Fibroblast of lung (primary cell): ENCODE data around the gene LTF.

ENCODE experiments used
- EZH2 ChIP-seq: IDR thresholded peaks from 2 replicates; pipeline ENCODE4 v1.5.1; 2012; ENCODE audit warnings: low read length, control low read depth, mild to moderate bottlenecking; ENCODE audit errors: missing control alignments
- TF ChIP-seq, protein P1 (sequence below), 2 donors: IDR thresholded peaks in 1 of 2; conservative IDR thresholded peaks in 1 of 2; 1 replicate in 1 of 2; 2 replicates in 1 of 2; pipeline ENCODE4 v1.5.1; 2011 to 2012; ENCODE audit warnings: low read length in 2 of 2, control low read depth in 1 of 2, inconsistent platforms in 1 of 2, low read depth in 1 of 2, mild to moderate bottlenecking in 1 of 2

DNA sequence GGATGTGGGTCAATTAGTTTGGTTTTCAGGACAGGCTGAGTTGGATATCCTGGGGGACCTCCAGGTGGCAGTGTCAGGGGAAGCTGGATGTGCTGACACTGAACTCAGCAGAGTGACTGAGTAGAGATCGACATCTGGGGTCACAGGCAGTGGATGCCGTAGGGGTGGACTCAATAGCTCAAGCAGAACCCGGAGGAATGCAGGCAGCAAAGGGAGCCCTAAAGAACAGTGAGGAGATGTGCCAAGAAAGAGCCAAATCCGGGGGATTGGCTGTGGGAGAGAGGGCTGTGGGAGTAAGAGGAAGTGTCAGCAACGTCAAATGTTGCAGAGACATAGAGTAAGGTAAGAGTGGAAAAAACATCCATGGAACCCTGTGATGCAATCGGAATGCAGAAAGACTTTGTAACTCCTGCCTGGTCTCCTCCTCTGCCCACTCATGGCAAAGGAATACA is 69.5 kb downstream of the LTF start:
- TF ChIP-seq, protein P1, sequence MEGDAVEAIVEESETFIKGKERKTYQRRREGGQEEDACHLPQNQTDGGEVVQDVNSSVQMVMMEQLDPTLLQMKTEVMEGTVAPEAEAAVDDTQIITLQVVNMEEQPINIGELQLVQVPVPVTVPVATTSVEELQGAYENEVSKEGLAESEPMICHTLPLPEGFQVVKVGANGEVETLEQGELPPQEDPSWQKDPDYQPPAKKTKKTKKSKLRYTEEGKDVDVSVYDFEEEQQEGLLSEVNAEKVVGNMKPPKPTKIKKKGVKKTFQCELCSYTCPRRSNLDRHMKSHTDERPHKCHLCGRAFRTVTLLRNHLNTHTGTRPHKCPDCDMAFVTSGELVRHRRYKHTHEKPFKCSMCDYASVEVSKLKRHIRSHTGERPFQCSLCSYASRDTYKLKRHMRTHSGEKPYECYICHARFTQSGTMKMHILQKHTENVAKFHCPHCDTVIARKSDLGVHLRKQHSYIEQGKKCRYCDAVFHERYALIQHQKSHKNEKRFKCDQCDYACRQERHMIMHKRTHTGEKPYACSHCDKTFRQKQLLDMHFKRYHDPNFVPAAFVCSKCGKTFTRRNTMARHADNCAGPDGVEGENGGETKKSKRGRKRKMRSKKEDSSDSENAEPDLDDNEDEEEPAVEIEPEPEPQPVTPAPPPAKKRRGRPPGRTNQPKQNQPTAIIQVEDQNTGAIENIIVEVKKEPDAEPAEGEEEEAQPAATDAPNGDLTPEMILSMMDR (conservative IDR thresholded peaks at IDR 0.05 in 1 of 2, IDR thresholded peaks at IDR 0.05 in 1 of 2; ENCODE audit: low read depth in 1 of 2, low read length in 2 of 2): no peak
- no peak for TF ChIP-seq EZH2
